Epithelial cell of esophagus (primary cell): ENCODE results near the gene PDF.

ENCODE experiments used
- DNase-seq: peaks from one replicate; pipeline ENCODE4 v3.0.0; 2010; ENCODE audit warnings: low read depth
- H3K4me3 ChIP-seq: 2 replicates; pipeline ENCODE4 v1.5.1; 2011; ENCODE audit warnings: mild to moderate bottlenecking, low read length, control low read depth
- CTCF ChIP-seq: IDR thresholded peaks from 2 replicates; pipeline ENCODE4 v1.5.1; 2011; ENCODE audit warnings: low read depth, mild to moderate bottlenecking, low read length, control low read depth, inconsistent platforms; ENCODE audit not compliant: insufficient read depth; ENCODE audit errors: missing control alignments

PDF gene

DNA sequence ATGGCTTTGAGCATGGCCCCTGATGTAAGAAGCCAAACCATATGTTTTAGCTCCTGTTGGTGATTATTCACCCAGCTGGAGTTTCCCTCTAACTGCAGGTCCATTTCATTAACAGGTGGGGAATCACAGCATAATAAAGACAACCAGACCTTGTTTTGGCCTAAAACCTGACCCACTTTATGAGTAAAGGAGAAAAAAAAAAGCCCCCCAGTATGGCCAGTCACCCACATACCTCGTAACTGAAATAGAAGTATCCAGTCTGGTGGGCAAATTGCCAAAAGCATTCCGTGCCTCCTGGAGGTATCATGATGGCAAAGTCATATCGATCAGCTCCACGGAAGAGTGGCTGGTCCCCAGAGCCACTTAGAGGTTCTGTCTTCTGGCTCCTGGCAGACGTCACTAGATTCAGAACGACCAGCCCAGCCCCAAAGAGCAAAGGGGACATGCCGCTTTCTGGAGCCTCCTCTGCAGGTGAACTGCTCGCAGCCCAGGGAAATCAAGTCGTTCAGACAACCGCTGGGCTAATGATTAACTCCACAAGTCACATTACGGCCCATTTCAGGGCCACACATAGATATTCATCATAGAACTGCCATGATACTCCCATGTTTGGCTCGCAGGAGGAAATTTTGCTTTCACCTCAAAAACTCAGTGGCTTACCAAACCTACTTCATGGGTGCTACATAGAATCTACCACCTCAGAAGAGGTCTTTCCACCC is 21.1 kb upstream of the PDF start, which contains the start of gene TMED6:
TMED6 (minus strand) TSS at position 478 of the 719 bp plus-strand sequence; CDS start at position 445, 33 bp downstream.
- no peak within 1 kb of the TSS for H3K4me3 ChIP-seq
- DNase-seq: no peak
- no peak for TF ChIP-seq CTCF

- DNase-seq: no peak
- no peak overlapping the region for H3K4me3 ChIP-seq
- no peak for TF ChIP-seq CTCF
These were observed 20.2 kb upstream of the PDF start for GRCh38 chr16:69350536-69351133.

GRCh38 chr16:69349536-69349935 is 19.1 kb upstream of the PDF start:
- no peak for DNase-seq
- TF ChIP-seq CTCF: no peak
- no peak overlapping the region for H3K4me3 ChIP-seq

DNA sequence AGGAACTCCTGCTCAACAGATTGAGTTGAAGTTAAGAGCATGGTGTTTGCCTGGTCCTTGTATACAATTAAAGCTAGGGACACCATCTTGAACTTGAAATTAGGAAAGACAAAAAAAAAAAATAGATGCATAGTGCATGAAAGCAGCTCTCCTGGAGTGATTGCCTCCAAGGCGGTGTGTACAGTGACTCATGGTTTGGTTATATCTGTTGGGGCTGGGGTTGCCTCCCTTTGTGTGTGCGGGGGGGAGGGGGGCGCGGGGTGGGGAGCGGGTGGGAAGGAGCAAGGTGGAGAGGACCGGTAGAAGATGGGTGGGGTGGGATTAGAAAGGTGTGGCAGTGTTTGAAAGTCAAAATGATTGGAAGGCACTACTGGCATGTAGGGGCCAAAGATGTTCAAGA is 17.8 kb upstream of the PDF start:
- H3K4me3 ChIP-seq: no peak overlapping the region
- TF ChIP-seq CTCF: no peak
- DNase-seq: peak; percentile 14

DNA sequence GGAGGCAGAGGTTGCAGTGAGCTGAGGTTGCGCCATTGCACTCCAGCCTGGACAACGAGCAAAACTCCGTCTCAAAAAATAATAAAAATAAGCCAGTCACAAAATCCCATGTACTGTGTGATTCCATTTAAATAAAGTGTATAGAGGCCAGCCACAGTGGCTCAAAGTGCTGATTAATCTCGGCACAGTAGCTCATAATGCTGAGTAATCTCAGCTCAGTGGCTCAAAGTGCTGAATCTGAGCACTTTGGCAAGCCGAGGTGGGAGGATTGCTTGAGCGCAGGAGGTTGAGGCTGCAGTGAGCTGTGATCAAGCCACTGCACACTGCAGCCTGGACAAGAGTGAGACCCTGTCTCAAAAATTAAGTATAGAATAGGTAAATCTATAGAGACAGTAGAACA is 16.3 kb upstream of the PDF start:
- no peak for DNase-seq
- no peak overlapping the region for H3K4me3 ChIP-seq
- no peak for TF ChIP-seq CTCF

GRCh38 chr16:69345923-69346322 is 15.5 kb upstream of the PDF start:
- no peak for DNase-seq
- H3K4me3 ChIP-seq: no peak overlapping the region
- TF ChIP-seq CTCF: no peak

DNA sequence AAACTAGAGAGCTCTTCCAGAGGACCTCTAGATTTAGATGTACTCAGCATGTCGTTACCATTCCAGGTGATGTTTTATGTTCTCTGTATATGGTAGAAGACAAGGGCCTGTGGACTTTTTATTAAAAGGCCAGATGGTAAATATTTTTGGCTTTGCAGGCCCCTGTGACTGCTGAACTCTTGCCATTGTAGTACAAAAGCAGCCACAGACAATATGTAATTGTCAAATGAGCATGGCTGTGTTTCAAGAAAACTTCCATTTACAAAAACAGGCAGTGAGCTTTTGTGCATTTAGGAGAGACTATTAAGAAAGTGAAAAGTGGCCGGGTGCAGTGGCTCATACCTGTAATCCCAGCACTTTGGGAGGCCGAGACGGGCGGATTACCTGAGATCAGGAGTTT is 13.8 kb upstream of the PDF start:
- TF ChIP-seq CTCF: no peak
- no peak for DNase-seq
- H3K4me3 ChIP-seq: no peak overlapping the region
